HepG2 (cell line): ENCODE measurements around the gene QTRT2. TPM values are rescaled to one million over a fixed set of nuclear protein-coding genes. Genes with fewer than 3 reads are reported as not detected.

Source experiments
- LCORL ChIP-seq, 2 experiments: fragments of 450-650 bp in 1 of 2; sonication (generic) in 1 of 2; formaldehyde crosslinking in 1 of 2; IDR thresholded peaks; 2 replicates each; pipeline versions ENCODE4 v1.5.0 to v1.6.1; 2017 to 2020; ENCODE audit warnings: antibody characterized with exemption in 1 of 2, missing genetic modification reagents in 1 of 2
- NFAT5 ChIP-seq: sonication (generic); formaldehyde crosslinking; IDR thresholded peaks from 2 replicates; pipeline ENCODE4 v1.4.0; 2020; ENCODE audit warnings: missing genetic modification reagents
- SNAPC4 ChIP-seq: sonication (generic); formaldehyde crosslinking; IDR thresholded peaks from 2 replicates; pipeline ENCODE4 v1.4.0; 2020; ENCODE audit warnings: mild to moderate bottlenecking, missing genetic modification reagents
- ZNF260 ChIP-seq: sonication (generic); formaldehyde crosslinking; IDR thresholded peaks from 2 replicates; pipeline ENCODE4 v1.4.0; 2020; ENCODE audit warnings: missing genetic modification reagents, low read depth, mild to moderate bottlenecking, borderline replicate concordance
- ZNF501 ChIP-seq: sonication (generic); formaldehyde crosslinking; IDR thresholded peaks from 2 replicates; pipeline ENCODE4 v1.5.1; 2020; ENCODE audit warnings: mild to moderate bottlenecking, moderate library complexity, missing genetic modification reagents
- polyA plus RNA-seq, 8 experiments: library from polyadenylated mRNA; depleted of rRNA in 3 of 8; stranded (reverse) in 7 of 8; unstranded in 1 of 8; fragments of >200 nt; fragmentation: Illumina TruSeq in 4 of 8; extraction: Trizol in 4 of 8; gene quantifications; 2 replicates each; pipeline versions ENCODE4 v1.2.1 to v1.2.3, GENCODE V29; 2011 to 2016; ENCODE audit warnings: low read depth in 4 of 8, missing spikeins in 1 of 8, mixed read lengths in 1 of 8; ENCODE audit not compliant: insufficient read depth in 1 of 8
- total RNA-seq, 5 experiments: library from RNA; depleted of rRNA; stranded (reverse); fragments of >200 nt; fragmentation: Illumina TruSeq; extraction: Trizol; gene quantifications; 2 replicates each; pipeline ENCODE4 v1.2.3, GENCODE V29; 2016; ENCODE audit warnings: low read depth in 1 of 5

The QTRT2 gene
- total and polyA plus RNA-seq, 2 of the 13 experiments (the other 11 are each of a cell fraction or from before 2014, with no cell fraction given) = 7.1 to 33.4 TPM

DNA sequence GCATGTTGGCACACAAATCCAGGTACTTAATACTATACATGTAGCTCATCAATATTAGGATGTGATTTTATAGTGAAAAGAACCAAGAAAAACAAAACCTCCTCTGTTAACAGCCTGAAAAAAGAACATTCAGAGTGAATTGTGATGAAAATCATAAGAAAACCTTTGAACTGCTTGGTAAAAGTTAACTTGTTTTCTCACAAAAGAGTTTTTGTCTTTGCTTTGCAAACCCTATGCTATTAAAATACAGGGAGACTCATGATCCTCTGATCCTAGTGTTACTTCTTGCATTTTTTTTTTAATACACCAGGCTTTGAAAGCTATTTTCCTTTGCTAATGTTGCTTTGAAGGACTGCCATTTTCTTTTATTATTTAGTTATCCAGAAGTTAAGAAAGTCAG, 23.7 kb downstream of the QTRT2 start (continued):
- no peak for TF ChIP-seq NFAT5 (CRISPR knock-in tag)
- TF ChIP-seq LCORL (IDR thresholded peaks at IDR 0.05) = no peak
- no peak for TF ChIP-seq LCORL (CRISPR knock-in tag; IDR thresholded peaks at IDR 0.05)
- no peak for TF ChIP-seq SNAPC4 (CRISPR knock-in tag)
- no peak for TF ChIP-seq ZNF260
- no peak for TF ChIP-seq ZNF501
